HG02943 (cell line): ENCODE data around the gene HIGD1C.
"Not testable (repeated sequence)": the region's sequence is repeated elsewhere in the genome, so short reads cannot be mapped to it uniquely, and the experiment has no call there.

Experiments
- ATAC-seq: cut with Tn5 transposase; IDR thresholded peaks from one replicate; pipeline ENCODE4 v1.9.1; 2021; ENCODE audit warnings: mild to moderate bottlenecking, low read depth, moderate library complexity; ENCODE audit not compliant: unreplicated experiment

HIGD1C gene

GRCh38 chr12:50932787-50933280 lies 19.5 kb upstream of the HIGD1C start:
- no peak for ATAC-seq

- ATAC-seq: no peak
These were observed 18.8 kb upstream of the HIGD1C start for GRCh38 chr12:50933459-50934124.

- ATAC-seq: no peak
These were observed 17.9 kb upstream of the HIGD1C start for GRCh38 chr12:50934371-50934851.

- ATAC-seq: no peak
These were observed 17.1 kb upstream of the HIGD1C start for GRCh38 chr12:50934981-50935807.

- no peak for ATAC-seq
These were observed 15.4 kb upstream of the HIGD1C start for GRCh38 chr12:50936821-50937530.

- ATAC-seq: no peak
These were observed 14.7 kb upstream of the HIGD1C start for GRCh38 chr12:50937653-50938052.

- ATAC-seq: no peak
These were observed 4.3 kb upstream of the HIGD1C start for GRCh38 chr12:50947933-50948626.

GRCh38 chr12:50948798-50949197 lies 3.5 kb upstream of the HIGD1C start:
- ATAC-seq: no peak

GRCh38 chr12:50949801-50950302 lies 2.5 kb upstream of the HIGD1C start:
- ATAC-seq: no peak

GRCh38 chr12:50951112-50951511 lies 1.2 kb upstream of the HIGD1C start:
- no peak for ATAC-seq

- no peak for ATAC-seq
These were observed 703 bp downstream of the HIGD1C start for GRCh38 chr12:50953047-50953446.

- ATAC-seq: not testable (repeated sequence)
These were observed 2.4 kb downstream of the HIGD1C start for GRCh38 chr12:50954789-50955188.

- no peak for ATAC-seq
These were observed 2.9 kb downstream of the HIGD1C start for GRCh38 chr12:50955288-50955687.

- no peak for ATAC-seq
These were observed 3.4 kb downstream of the HIGD1C start for GRCh38 chr12:50955697-50956096.

- ATAC-seq: no peak
These were observed 7.8 kb downstream of the HIGD1C start for GRCh38 chr12:50960130-50960529.

GRCh38 chr12:50961708-50962107 lies 9.4 kb downstream of the HIGD1C start:
- no peak for ATAC-seq

GRCh38 chr12:50964432-50964831 lies 12.1 kb downstream of the HIGD1C start:
- ATAC-seq: no peak

GRCh38 chr12:50971946-50972345 lies 19.6 kb downstream of the HIGD1C start:
- no peak for ATAC-seq

GRCh38 chr12:50979369-50980052 lies 27.2 kb downstream of the HIGD1C start:
- no peak for ATAC-seq

- ATAC-seq: no peak
These were observed 28.2 kb downstream of the HIGD1C start for GRCh38 chr12:50980545-50980944.
